ENCODE data around the gene SYT12.
A peak's percentile ranks its signal among the peaks of the same experiment; 100 is the strongest.

Gene SYT12

DNA sequence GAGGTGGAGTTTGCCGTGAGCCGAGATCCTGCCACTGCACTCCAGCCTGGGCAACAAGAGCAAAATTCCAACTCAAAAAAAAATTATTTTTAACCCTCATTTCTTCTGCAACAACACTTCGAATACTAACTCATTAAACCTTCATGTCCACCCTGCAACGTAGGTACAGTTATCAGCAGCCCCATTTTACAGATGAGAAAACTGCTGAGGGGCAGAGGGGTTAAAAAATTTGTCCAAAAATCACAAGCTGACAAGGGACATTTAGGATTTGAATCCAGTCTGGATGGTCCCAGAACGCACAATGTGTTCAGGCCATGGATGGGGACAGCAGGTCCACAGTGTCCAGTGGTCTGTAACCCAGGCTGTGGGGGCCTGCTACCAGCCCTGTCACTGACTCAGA is 62.7 kb downstream of the SYT12 start:
- DNase-seq (ENCODE audit: extremely low spot score, insufficient read length, low read depth) = no peak
- FAIRE-seq = no peak

DNA sequence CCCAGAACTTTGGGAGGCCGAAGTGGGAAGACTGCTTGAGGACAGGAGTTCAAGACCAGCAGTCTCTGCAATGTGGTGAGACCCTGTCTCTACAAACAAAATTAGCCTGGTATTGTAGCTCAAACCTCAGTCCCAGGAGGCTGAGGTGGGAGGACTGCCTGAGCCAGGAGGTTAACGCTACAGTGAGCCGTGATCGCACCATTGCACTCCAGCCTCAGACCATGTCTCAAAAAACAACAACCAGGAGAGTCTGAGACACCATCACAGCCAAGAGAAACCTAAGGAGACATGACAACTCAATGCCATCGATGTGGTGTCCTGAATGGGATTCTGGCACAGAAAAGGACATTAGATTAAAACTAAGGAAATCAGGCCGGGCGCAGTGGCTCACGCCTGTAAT is 67.8 kb downstream of the SYT12 start:
- no peak for DNase-seq (ENCODE audit: extremely low spot score, insufficient read length, low read depth)
- FAIRE-seq = no peak

DNA sequence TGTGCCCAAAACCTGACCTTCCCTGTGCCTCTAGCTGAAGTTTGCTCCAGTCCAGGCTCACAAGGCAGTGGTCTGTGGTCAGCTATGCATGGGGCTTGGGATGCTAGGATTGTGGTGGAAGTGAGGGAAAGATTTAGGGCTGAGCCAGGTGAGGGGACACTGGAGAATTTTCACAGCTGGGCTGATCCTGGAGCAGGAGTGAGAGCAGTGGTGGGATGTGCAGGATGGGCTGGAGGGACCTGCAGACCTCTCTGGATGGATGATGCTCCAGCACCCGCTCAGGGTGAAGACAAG is 72.2 kb downstream of the SYT12 start:
- DNase-seq (ENCODE audit: extremely low spot score, insufficient read length, low read depth) = no peak
- no peak for FAIRE-seq

DNA sequence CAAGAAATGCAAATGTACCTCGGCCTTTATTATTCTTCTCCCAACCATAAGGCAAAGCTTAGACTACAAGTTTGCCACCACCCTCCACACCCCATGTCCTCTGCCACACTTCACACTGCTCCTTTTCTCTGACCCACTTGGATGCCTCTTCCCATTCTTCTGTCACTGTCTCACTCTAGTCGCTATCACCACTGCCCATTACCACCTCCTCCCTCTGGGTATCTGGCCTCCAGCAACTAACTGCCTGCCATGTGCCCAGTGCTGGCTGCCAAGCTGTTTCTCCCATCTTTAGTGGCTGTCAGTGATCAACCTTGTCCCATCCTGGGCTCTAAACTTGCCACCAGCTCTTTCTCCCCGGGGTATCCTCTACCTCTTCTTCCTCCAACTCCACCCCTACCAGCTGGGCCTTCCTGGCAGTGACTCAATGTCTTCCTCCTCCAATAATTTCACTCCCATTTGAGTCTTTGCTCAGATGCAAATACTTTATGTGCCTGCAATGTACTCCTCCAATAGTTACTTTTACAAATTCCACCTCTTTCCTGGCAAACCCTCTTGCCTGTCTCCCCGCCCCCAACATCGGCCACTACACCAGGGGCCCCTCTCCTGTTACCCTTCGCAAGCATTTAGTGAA is 76.0 kb downstream of the SYT12 start:
- FAIRE-seq = no peak
- DNase-seq (ENCODE audit: extremely low spot score, insufficient read length, low read depth) = no peak

DNA sequence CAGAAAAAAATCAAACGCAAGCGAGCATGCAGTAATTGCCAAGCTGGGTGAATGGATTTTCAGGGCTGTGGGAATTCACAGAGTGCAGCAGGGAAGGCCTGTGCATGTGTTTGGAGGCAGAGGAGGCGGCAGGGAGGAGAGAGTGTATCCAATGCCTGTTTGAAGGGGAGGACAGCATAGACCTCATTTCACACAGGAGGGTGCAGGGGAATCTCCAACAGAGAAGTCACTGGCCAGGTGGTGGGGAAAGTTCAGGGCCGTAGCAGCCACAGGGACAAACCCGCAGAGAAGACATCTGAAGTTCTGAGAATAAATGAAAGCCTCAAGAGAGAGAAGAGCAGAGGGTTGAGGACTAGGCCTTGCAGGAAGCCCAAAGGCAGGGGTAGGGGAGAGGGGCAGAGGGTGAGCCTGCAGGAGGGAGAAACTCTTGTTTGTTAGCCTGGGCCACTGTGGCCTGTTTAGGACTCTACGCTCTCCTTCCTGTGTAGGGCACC is 76.9 kb downstream of the SYT12 start:
- peak; percentile 75 for FAIRE-seq
- DNase-seq (ENCODE audit: extremely low spot score, insufficient read length, low read depth) = no peak

All from GM18507 (cell line).